ENCODE measurements around the gene AHCY. TPM values are rescaled to one million over a fixed set of nuclear protein-coding genes. Genes with fewer than 3 reads are reported as not detected.

Gene AHCY
- polyA plus RNA-seq, 1 donor from 2014 or later: 37.1 TPM

GRCh38 chr20:34251619-34252018 is 51.5 kb downstream of the AHCY start:
- no peak for TF ChIP-seq MXI1 (conservative IDR thresholded peaks at IDR 0.05; ENCODE audit: poor library complexity, severe bottlenecking)
- TF ChIP-seq TAF1 (IDR thresholded peaks at IDR 0.05; ENCODE audit: low read depth): no peak
- no peak for TF ChIP-seq SMC3 (conservative IDR thresholded peaks at IDR 0.05; ENCODE audit: poor library complexity)
- no peak for TF ChIP-seq POLR2AphosphoS5 (IDR thresholded peaks at IDR 0.05)
- no peak for TF ChIP-seq CTCF (IDR thresholded peaks at IDR 0.05; ENCODE audit: poor library complexity, severe bottlenecking)
- no peak for TF ChIP-seq RAD21 (conservative IDR thresholded peaks at IDR 0.05)
- no peak for TF ChIP-seq EP300 (conservative IDR thresholded peaks at IDR 0.05; ENCODE audit: poor library complexity, severe bottlenecking)
- TF ChIP-seq EZH2 (IDR thresholded peaks at IDR 0.05; ENCODE audit: borderline replicate concordance, insufficient read depth, low read length, poor library complexity, severe bottlenecking): no peak
- TF ChIP-seq REST (IDR thresholded peaks at IDR 0.05; ENCODE audit: borderline replicate concordance): no peak
- no peaks in the 10 kb centered on the region for H3K79me2 ChIP-seq (replicated peaks; ENCODE audit: insufficient read depth, low read length)
- no peaks in the 10 kb centered on the region for H3F3A ChIP-seq (ENCODE audit: insufficient read depth, low read length, poor library complexity, severe bottlenecking)
- H3K4me3 ChIP-seq (ENCODE audit: low read length): no peak overlapping the region
- H3K36me3 ChIP-seq (ENCODE audit: insufficient read depth, low read length): no peaks in the 10 kb centered on the region
- no peaks in the 10 kb centered on the region for H3K9me2 ChIP-seq (ENCODE audit: insufficient read depth, low read length)
- no peaks in the 10 kb centered on the region for H3K27me3 ChIP-seq (ENCODE audit: insufficient read depth, low read depth, low read length)
- no peak overlapping the region for H3K4me2 ChIP-seq (ENCODE audit: low read length)
- no peak overlapping the region for H2AFZ ChIP-seq (ENCODE audit: low read depth, low read length)
- no peaks in the 10 kb centered on the region for H3K9me3 ChIP-seq (ENCODE audit: low read length)
- H4K20me1 ChIP-seq (ENCODE audit: insufficient read depth): no peaks in the 10 kb centered on the region
- no peak overlapping the region for H3K27ac ChIP-seq (ENCODE audit: low read length)
- no peak overlapping the region for H3K9ac ChIP-seq (ENCODE audit: low read length)

- Histone ChIP-seq H3K36me3 (ENCODE audit: insufficient read depth, low read length) (no peaks in the 10 kb centered on the region), H4K20me1 (ENCODE audit: insufficient read depth) (no peaks in the 10 kb centered on the region), H2AFZ (ENCODE audit: low read depth, low read length) (no peak overlapping the region), H3K27ac (ENCODE audit: low read length) (no peak overlapping the region), H3K9me3 (ENCODE audit: low read length) (no peaks in the 10 kb centered on the region), H3K79me2 (replicated peaks; ENCODE audit: insufficient read depth, low read length) (no peaks in the 10 kb centered on the region), H3K9me2 (ENCODE audit: insufficient read depth, low read length) (no peaks in the 10 kb centered on the region), H3K9ac (ENCODE audit: low read length) (no peak overlapping the region), H3F3A (ENCODE audit: insufficient read depth, low read length, poor library complexity, severe bottlenecking) (no peaks in the 10 kb centered on the region), H3K27me3 (ENCODE audit: insufficient read depth, low read depth, low read length) (no peaks in the 10 kb centered on the region), H3K4me3 (ENCODE audit: low read length) (no peak overlapping the region), H3K4me2 (ENCODE audit: low read length) (no peak overlapping the region)
- TF ChIP-seq MXI1 (conservative IDR thresholded peaks at IDR 0.05; ENCODE audit: poor library complexity, severe bottlenecking) (no peak), SMC3 (conservative IDR thresholded peaks at IDR 0.05; ENCODE audit: poor library complexity) (no peak)
Measured at GRCh38 chr20:34250005-34250404, 53.1 kb downstream of the AHCY start.

- Histone ChIP-seq H3K27ac (ENCODE audit: low read length) (no peak overlapping the region), H3K27me3 (ENCODE audit: insufficient read depth, low read depth, low read length) (no peaks in the 10 kb centered on the region), H2AFZ (ENCODE audit: low read depth, low read length) (no peak overlapping the region), H3K4me2 (ENCODE audit: low read length) (no peak overlapping the region), H3F3A (ENCODE audit: insufficient read depth, low read length, poor library complexity, severe bottlenecking) (no peaks in the 10 kb centered on the region), H3K4me3 (ENCODE audit: low read length) (no peak overlapping the region), H3K9me2 (ENCODE audit: insufficient read depth, low read length) (no peaks in the 10 kb centered on the region), H3K9me3 (ENCODE audit: low read length) (no peaks in the 10 kb centered on the region), H4K20me1 (ENCODE audit: insufficient read depth) (no peaks in the 10 kb centered on the region), H3K79me2 (replicated peaks; ENCODE audit: insufficient read depth, low read length) (no peaks in the 10 kb centered on the region), H3K9ac (ENCODE audit: low read length) (no peak overlapping the region), H3K36me3 (ENCODE audit: insufficient read depth, low read length) (no peaks in the 10 kb centered on the region)
- TF ChIP-seq CTCF (IDR thresholded peaks at IDR 0.05; ENCODE audit: poor library complexity, severe bottlenecking): no peak
- TF ChIP-seq RAD21 (conservative IDR thresholded peaks at IDR 0.05): no peak
- no peak for TF ChIP-seq REST (IDR thresholded peaks at IDR 0.05; ENCODE audit: borderline replicate concordance)
- no peak for TF ChIP-seq EP300 (conservative IDR thresholded peaks at IDR 0.05; ENCODE audit: poor library complexity, severe bottlenecking)
- TF ChIP-seq MXI1 (conservative IDR thresholded peaks at IDR 0.05; ENCODE audit: poor library complexity, severe bottlenecking): no peak
- no peak for TF ChIP-seq EZH2 (IDR thresholded peaks at IDR 0.05; ENCODE audit: borderline replicate concordance, insufficient read depth, low read length, poor library complexity, severe bottlenecking)
- TF ChIP-seq SMC3 (conservative IDR thresholded peaks at IDR 0.05; ENCODE audit: poor library complexity): no peak
Measured at GRCh38 chr20:34249291-34249690, 53.9 kb downstream of the AHCY start.
